ENCODE data around the gene PLAA. TPM values are rescaled to one million over a fixed set of nuclear protein-coding genes. Genes with fewer than 3 reads are reported as not detected.

PLAA gene
- total RNA-seq, 2 donors from 2014 or later: 24.4 to 32.4 TPM

DNA sequence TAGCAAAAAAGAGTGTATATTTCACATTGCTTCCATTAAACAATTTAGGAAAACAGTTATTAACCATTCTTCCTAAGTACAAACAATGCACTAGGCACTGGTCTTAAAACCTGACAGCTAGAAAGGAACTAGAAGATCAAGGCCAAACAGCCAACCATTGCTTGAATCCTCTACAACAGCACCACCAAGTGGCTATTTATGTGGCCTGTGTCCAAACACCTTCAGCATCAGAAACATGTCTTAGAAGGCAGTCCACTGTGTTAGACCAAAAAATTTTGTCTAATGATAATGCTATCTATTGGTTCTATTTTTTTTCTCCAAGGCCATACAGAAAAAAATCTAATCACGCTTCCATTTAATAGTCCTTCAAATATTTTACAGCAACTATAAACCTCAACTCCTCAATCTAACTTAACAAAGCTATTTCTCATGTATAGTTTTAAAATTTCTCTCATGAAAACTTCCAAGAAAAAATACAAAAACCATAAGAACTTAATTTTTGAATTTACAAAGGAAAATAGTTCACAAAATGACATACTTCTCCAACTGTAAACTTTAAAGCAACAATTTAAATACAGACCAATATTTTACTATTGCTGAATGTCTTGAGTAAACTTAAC is 90.5 kb downstream of the PLAA start:
- H3K36me3 ChIP-seq: no peaks in the 10 kb centered on the region
- intact Hi-C loops (cut with DNase I): loop anchor here (10.0 kb wide), 1 partner anchor 118 kb away; no protein-coding TSS in a partner anchor

More for the DNA sequence above, 90.5 kb downstream of the PLAA start:
- TF ChIP-seq, protein P1, sequence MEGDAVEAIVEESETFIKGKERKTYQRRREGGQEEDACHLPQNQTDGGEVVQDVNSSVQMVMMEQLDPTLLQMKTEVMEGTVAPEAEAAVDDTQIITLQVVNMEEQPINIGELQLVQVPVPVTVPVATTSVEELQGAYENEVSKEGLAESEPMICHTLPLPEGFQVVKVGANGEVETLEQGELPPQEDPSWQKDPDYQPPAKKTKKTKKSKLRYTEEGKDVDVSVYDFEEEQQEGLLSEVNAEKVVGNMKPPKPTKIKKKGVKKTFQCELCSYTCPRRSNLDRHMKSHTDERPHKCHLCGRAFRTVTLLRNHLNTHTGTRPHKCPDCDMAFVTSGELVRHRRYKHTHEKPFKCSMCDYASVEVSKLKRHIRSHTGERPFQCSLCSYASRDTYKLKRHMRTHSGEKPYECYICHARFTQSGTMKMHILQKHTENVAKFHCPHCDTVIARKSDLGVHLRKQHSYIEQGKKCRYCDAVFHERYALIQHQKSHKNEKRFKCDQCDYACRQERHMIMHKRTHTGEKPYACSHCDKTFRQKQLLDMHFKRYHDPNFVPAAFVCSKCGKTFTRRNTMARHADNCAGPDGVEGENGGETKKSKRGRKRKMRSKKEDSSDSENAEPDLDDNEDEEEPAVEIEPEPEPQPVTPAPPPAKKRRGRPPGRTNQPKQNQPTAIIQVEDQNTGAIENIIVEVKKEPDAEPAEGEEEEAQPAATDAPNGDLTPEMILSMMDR (IDR thresholded peaks at IDR 0.05): peak; percentile 43
- H3K4me1 ChIP-seq: no peaks in the 10 kb centered on the region
- H3K27me3 ChIP-seq: no peaks in the 10 kb centered on the region
- H3K9me3 ChIP-seq: no peaks in the 10 kb centered on the region
- H3K9ac ChIP-seq (ENCODE audit: low read depth in 2 of 2, low read length in 2 of 2): no peak overlapping the region
- no peak overlapping the region for H3K4me3 ChIP-seq
- no peak overlapping the region for H3K27ac ChIP-seq
- peak; percentile 22 for DNase-seq

Other genes with a start within 250 kb of the PLAA start
- gene CAAP1, start 54.4 kb downstream of the PLAA start, total RNA-seq: 10 to 100 TPM; 28.8 to 38.0 TPM
- gene IFT74, start 9.2 kb upstream of the PLAA start, total RNA-seq: 10 to 100 TPM; 12.3 to 14.8 TPM
- 100 to 1,000 TPM in 1 of 2 donors, 10 to 100 TPM in 1; 48.9 to 130 TPM for gene LRRC19, start 58.4 kb upstream of the PLAA start, total RNA-seq
- 1 to 10 TPM; 1.6 to 6.3 TPM for gene TEK, start 162.0 kb upstream of the PLAA start, total RNA-seq

Measured in colonic mucosa (tissue), 4 donors.